CD4-positive, CD25-positive, alpha-beta regulatory T cell (primary cell): ENCODE measurements around the gene CAD. TPM values are rescaled to one million over a fixed set of nuclear protein-coding genes. Genes with fewer than 3 reads are reported as not detected.
A peak's percentile ranks its signal among the peaks of the same experiment; 100 is the strongest.

Experiments
- ATAC-seq, 2 donors: fragments of 150-1000 bp; cut with Tn5 transposase; one replicate each; pipeline ENCODE4 v1.10.0; 2021; ENCODE audit warnings: low read depth in 2 of 2, moderate number of reproducible peaks in 2 of 2, moderate library complexity in 1 of 2
- DNase-seq, 3 donors: peaks; one replicate each; pipeline versions ENCODE4 v3.0.0 to v3.0.0-alpha.2; 2012 to 2022; ENCODE audit warnings: mixed read lengths in 1 of 3
- H3K27ac ChIP-seq: one replicate; pipeline ENCODE4 v1.7.0; 2013; ENCODE audit warnings: mild to moderate bottlenecking, low read length; ENCODE audit not compliant: insufficient read depth, poor library complexity, severe bottlenecking
- H3K27me3 ChIP-seq: one replicate; pipeline ENCODE4 v1.7.0; 2013; ENCODE audit warnings: low read length; ENCODE audit not compliant: control insufficient read depth, insufficient read depth
- H3K36me3 ChIP-seq: one replicate; pipeline ENCODE4 v1.7.0; 2013; ENCODE audit warnings: mild to moderate bottlenecking, low read length, moderate library complexity; ENCODE audit not compliant: control insufficient read depth, insufficient read depth
- H3K4me1 ChIP-seq: 2 replicates; pipeline ENCODE4 v1.7.0; 2013; ENCODE audit warnings: mild to moderate bottlenecking, low read length; ENCODE audit not compliant: insufficient read depth, control insufficient read depth, poor library complexity, severe bottlenecking
- H3K4me3 ChIP-seq: one replicate; pipeline ENCODE4 v1.7.0; 2013; ENCODE audit warnings: low read depth, mild to moderate bottlenecking, low read length, moderate library complexity
- H3K9me3 ChIP-seq, 2 experiments: 1 replicate in 1 of 2; 2 replicates in 1 of 2; pipeline ENCODE4 v1.7.0; 2013; ENCODE audit warnings: low read length in 2 of 2, mild to moderate bottlenecking in 1 of 2, moderate library complexity in 1 of 2; ENCODE audit not compliant: control insufficient read depth in 2 of 2
- H3K27ac Mint-ChIP-seq, 3 donors: one replicate each; pipeline ENCODE4 v1.8.0; 2020 to 2022; ENCODE audit warnings: mild to moderate bottlenecking in 3 of 3, mixed read lengths in 3 of 3, moderate library complexity in 2 of 3
- H3K27me3 Mint-ChIP-seq: one replicate; pipeline ENCODE4 v1.8.0; 2022; ENCODE audit warnings: mild to moderate bottlenecking, mixed read lengths
- H3K36me3 Mint-ChIP-seq: one replicate; pipeline ENCODE4 v1.8.0; 2020; ENCODE audit warnings: mixed read lengths
- H3K4me1 Mint-ChIP-seq, 4 donors: one replicate each; pipeline ENCODE4 v1.8.0; 2020 to 2022; ENCODE audit warnings: mixed read lengths in 4 of 4, mild to moderate bottlenecking in 1 of 4
- H3K4me3 Mint-ChIP-seq, 4 donors: one replicate each; pipeline ENCODE4 v1.8.0; 2020 to 2022; ENCODE audit warnings: mild to moderate bottlenecking in 4 of 4, mixed read lengths in 4 of 4, moderate library complexity in 3 of 4
- H3K9me3 Mint-ChIP-seq, 7 donors: one replicate each; pipeline ENCODE4 v1.8.0; 2020 to 2022; ENCODE audit warnings: mixed read lengths in 7 of 7, mild to moderate bottlenecking in 3 of 7, moderate library complexity in 2 of 7
- polyA plus RNA-seq, 4 donors: library from polyadenylated mRNA; unstranded; fragments of 300-500 nt; fragmentation: Illumina TruSeq; gene quantifications; one replicate each; pipeline ENCODE4 v1.2.3, GENCODE V29; 2021
- total RNA-seq: library from RNA; stranded (reverse); gene quantifications from one replicate; pipeline ENCODE4 v1.2.3, GENCODE V29; 2022

Gene CAD
- total and polyA plus RNA-seq, 5 donors from 2014 or later, result 12.2 to 27.4 (median 14.1) TPM

GRCh38 chr2:27242614-27242951 lies 25.4 kb downstream of the CAD start:
- Mint-ChIP-seq H3K4me1 (peaks cover 0 to 2% (median 0%) of the 10 kb centered on the region in 4 donors), H3K9me3 (no peaks in the 10 kb centered on the region), H3K27me3 (no peaks in the 10 kb centered on the region), H3K4me3 (no peak overlapping the region), H3K27ac (no peak overlapping the region), H3K36me3 (peaks cover 25% of the 10 kb centered on the region)
- Histone ChIP-seq H3K4me1 (peaks cover 3% of the 10 kb centered on the region), H3K9me3 (no peaks in the 10 kb centered on the region), H3K36me3 (peaks cover 58% of the 10 kb centered on the region), H3K4me3 (no peak overlapping the region), H3K27me3 (no peaks in the 10 kb centered on the region), H3K27ac (no peak overlapping the region)
- ATAC-seq (no peak), DNase-seq (no peak)

- DNase-seq (no peak), ATAC-seq (no peak)
- Histone ChIP-seq H3K36me3 (peaks cover 49% of the 10 kb centered on the region), H3K27ac (no peak overlapping the region), H3K4me1 (peaks cover 3% of the 10 kb centered on the region), H3K9me3 (no peaks in the 10 kb centered on the region), H3K27me3 (no peaks in the 10 kb centered on the region), H3K4me3 (no peak overlapping the region)
- no peak overlapping the region for H3K27ac Mint-ChIP-seq
- peaks cover 17% of the 10 kb centered on the region for H3K36me3 Mint-ChIP-seq
- peaks cover 4% of the 10 kb centered on the region for H3K27me3 Mint-ChIP-seq
- peaks cover 0 to 2% (median 0%) of the 10 kb centered on the region in 4 donors for H3K4me1 Mint-ChIP-seq
- H3K4me3 Mint-ChIP-seq, result no peak overlapping the region
- H3K9me3 Mint-ChIP-seq, result no peaks in the 10 kb centered on the region
Measured at GRCh38 chr2:27243391-27244130, 26.4 kb downstream of the CAD start.

- Histone ChIP-seq H3K4me1 (peaks cover 6% of the 10 kb centered on the region), H3K36me3 (peaks cover 36% of the 10 kb centered on the region), H3K27ac (no peak overlapping the region), H3K27me3 (no peaks in the 10 kb centered on the region), H3K9me3 (no peaks in the 10 kb centered on the region), H3K4me3 (no peak overlapping the region)
- Mint-ChIP-seq H3K27me3 (peaks cover 4% of the 10 kb centered on the region), H3K9me3 (no peaks in the 10 kb centered on the region), H3K27ac (peak overlapping the region in 1 of 3 donors; percentile 17), H3K4me1 (peaks cover 0 to 2% (median 0%) of the 10 kb centered on the region in 4 donors), H3K4me3 (no peak overlapping the region), H3K36me3 (peaks cover 5% of the 10 kb centered on the region)
- no peak for ATAC-seq
- no peak for DNase-seq
Measured at GRCh38 chr2:27245116-27245515, 27.9 kb downstream of the CAD start.

DNA sequence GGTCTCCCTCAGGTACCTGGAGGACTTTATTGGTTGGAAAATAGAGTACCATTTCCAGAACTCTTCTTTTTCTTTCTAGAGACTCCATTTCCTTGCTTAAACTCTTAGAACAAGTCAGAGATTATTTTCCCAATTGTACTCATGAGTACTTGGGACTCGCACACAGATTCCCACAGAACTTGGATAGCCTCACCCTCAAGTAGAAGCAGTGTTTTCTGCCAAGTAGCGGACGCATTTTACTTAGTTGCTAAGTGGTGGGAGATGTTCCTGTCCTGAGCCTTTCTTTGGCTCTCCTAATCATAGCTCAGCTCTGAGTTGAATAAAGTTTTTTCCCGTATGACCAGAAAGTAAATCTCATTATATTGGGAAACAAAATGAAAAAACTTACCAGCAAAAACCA lies 28.5 kb downstream of the CAD start:
- H3K4me1 ChIP-seq, result peaks cover 10% of the 10 kb centered on the region
- ATAC-seq, result no peak

GRCh38 chr2:27247893-27248292 lies 30.7 kb downstream of the CAD start:
- no peak overlapping the region for H3K27ac ChIP-seq
- DNase-seq (no peak), ATAC-seq (no peak)
- Mint-ChIP-seq H3K4me3 (no peak overlapping the region), H3K9me3 (no peaks in the 10 kb centered on the region), H3K27me3 (peaks cover 11% of the 10 kb centered on the region), H3K4me1 (no peaks in the 10 kb centered on the region), H3K27ac (peak overlapping the region in 1 of 3 donors; percentile 74), H3K36me3 (peaks cover 5% of the 10 kb centered on the region)
- H3K9me3 ChIP-seq, result no peaks in the 10 kb centered on the region
- peaks cover 13% of the 10 kb centered on the region for H3K36me3 ChIP-seq
- H3K4me1 ChIP-seq, result peaks cover 7% of the 10 kb centered on the region
- no peaks in the 10 kb centered on the region for H3K27me3 ChIP-seq
- H3K4me3 ChIP-seq, result no peak overlapping the region

More for the DNA sequence above, 28.5 kb downstream of the CAD start:
- Mint-ChIP-seq H3K9me3 (no peaks in the 10 kb centered on the region), H3K36me3 (peaks cover 5% of the 10 kb centered on the region), H3K27me3 (peaks cover 4% of the 10 kb centered on the region), H3K4me1 (peaks cover 0 to 2% (median 0%) of the 10 kb centered on the region in 4 donors), H3K27ac (peak overlapping the region in 1 of 3 donors; percentile 17), H3K4me3 (no peak overlapping the region)
- H3K27me3 ChIP-seq, result no peaks in the 10 kb centered on the region
- H3K9me3 ChIP-seq, result no peaks in the 10 kb centered on the region
- DNase-seq, result no peak
- H3K36me3 ChIP-seq, result peaks cover 31% of the 10 kb centered on the region
- no peak overlapping the region for H3K27ac ChIP-seq
- no peak overlapping the region for H3K4me3 ChIP-seq

- ATAC-seq (no peak), DNase-seq (no peak)
- Histone ChIP-seq H3K27ac (no peak overlapping the region), H3K36me3 (peaks cover under 1% of the 10 kb centered on the region), H3K4me3 (no peak overlapping the region), H3K9me3 (no peaks in the 10 kb centered on the region), H3K27me3 (no peaks in the 10 kb centered on the region), H3K4me1 (peaks cover 7% of the 10 kb centered on the region)
- H3K4me3 Mint-ChIP-seq, result no peak overlapping the region
- H3K27ac Mint-ChIP-seq, result no peak overlapping the region
- H3K4me1 Mint-ChIP-seq, result no peaks in the 10 kb centered on the region
- no peaks in the 10 kb centered on the region for H3K9me3 Mint-ChIP-seq
- peaks cover 25% of the 10 kb centered on the region for H3K27me3 Mint-ChIP-seq
- H3K36me3 Mint-ChIP-seq, result peaks cover 1% of the 10 kb centered on the region
Measured at GRCh38 chr2:27249159-27249890, 32.2 kb downstream of the CAD start.

DNA sequence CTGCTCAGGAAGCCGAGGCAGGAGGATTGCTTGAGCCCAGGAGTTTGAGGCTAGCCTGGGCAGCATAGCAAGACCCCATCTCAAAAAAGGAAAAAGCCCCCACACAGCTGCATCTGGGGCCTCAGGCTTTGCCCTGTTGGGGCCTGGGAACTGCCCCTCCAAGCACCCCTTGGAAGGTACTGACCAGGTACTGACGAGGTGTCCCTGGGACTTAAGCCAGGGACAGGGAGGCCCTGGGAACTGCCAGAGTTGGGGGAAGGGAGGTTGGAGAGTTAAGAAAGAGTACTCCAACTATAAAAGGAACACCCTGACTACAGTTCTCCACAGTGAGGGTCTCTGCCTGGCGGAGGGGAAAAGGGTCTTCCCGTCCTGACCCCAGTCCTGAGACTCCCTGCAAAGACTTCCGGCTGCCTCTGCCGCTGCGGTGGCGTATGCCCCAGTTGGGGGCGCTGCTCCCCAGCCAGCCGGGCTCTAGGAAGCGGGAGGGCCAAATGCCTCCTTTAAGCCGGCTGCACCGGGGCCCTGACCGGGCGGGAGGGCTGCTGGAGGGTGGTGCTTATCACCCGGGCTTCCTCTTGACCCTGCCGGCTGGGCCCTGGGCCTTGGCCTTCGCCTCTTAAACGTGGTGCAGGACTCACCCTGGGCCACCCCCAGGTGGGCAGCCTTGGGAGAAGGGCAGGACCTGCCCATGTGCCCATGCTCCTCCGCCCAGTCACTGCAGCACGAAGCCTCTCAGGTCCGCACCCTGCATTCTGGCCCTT lies 32.9 kb downstream of the CAD start:
- no peak overlapping the region for H3K4me3 ChIP-seq
- H3K36me3 ChIP-seq, result no peaks in the 10 kb centered on the region
- H3K9me3 ChIP-seq, result no peaks in the 10 kb centered on the region
- H3K27me3 ChIP-seq, result no peaks in the 10 kb centered on the region
- Mint-ChIP-seq H3K27me3 (peaks cover 27% of the 10 kb centered on the region), H3K4me3 (no peak overlapping the region), H3K4me1 (no peaks in the 10 kb centered on the region), H3K9me3 (no peaks in the 10 kb centered on the region), H3K27ac (no peak overlapping the region), H3K36me3 (no peaks in the 10 kb centered on the region)
- no peak overlapping the region for H3K27ac ChIP-seq
- peaks cover 7% of the 10 kb centered on the region for H3K4me1 ChIP-seq
- ATAC-seq, result peak; percentile 37 to 46
- DNase-seq, result peak in 1 of 3 donors; percentile 51
